Panc1 (cell line): Measurements from ENCODE around the gene FCAMR.

Experiments
- POLR2AphosphoS5 ChIP-seq: IDR thresholded peaks from 2 replicates; pipeline ENCODE4 v1.6.1; 2012; ENCODE audit warnings: mild to moderate bottlenecking, low read depth, low read length, moderate library complexity
- TF ChIP-seq, protein P1 (sequence below): fragments of 450-650 bp; IDR thresholded peaks from 2 replicates; pipeline ENCODE4 v1.5.1; 2017; ENCODE audit warnings: mild to moderate bottlenecking
- TF ChIP-seq, protein P2 (sequence below), 2 experiments: IDR thresholded peaks; 2 replicates each; pipeline ENCODE4 v1.6.1; 2011 to 2012; ENCODE audit warnings: low read depth in 2 of 2, control low read depth in 1 of 2, low read length in 1 of 2, mild to moderate bottlenecking in 1 of 2, moderate library complexity in 1 of 2; ENCODE audit not compliant: insufficient read depth in 1 of 2

DNA sequence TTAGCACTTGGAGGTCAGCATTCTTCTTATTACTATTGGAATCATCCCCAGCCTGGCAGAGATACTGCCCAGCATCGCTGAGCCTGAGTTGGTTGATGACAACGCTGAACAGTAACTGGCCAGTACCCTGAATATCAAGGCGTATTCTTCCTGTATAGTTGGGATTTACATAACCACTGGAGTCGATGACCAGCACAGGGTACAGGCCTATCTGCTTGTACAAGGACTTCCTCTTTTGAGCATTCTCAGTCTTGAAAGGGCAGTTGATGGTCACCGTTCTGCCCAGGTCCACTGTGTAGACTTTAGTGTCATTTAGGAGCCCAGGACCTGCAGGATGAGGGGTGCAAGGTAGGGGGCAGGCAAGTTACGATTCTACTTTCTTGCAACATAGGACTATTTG, 32.8 kb downstream of the FCAMR start:
- TF ChIP-seq, protein P1, sequence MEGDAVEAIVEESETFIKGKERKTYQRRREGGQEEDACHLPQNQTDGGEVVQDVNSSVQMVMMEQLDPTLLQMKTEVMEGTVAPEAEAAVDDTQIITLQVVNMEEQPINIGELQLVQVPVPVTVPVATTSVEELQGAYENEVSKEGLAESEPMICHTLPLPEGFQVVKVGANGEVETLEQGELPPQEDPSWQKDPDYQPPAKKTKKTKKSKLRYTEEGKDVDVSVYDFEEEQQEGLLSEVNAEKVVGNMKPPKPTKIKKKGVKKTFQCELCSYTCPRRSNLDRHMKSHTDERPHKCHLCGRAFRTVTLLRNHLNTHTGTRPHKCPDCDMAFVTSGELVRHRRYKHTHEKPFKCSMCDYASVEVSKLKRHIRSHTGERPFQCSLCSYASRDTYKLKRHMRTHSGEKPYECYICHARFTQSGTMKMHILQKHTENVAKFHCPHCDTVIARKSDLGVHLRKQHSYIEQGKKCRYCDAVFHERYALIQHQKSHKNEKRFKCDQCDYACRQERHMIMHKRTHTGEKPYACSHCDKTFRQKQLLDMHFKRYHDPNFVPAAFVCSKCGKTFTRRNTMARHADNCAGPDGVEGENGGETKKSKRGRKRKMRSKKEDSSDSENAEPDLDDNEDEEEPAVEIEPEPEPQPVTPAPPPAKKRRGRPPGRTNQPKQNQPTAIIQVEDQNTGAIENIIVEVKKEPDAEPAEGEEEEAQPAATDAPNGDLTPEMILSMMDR: no peak
- TF ChIP-seq, protein P2, sequence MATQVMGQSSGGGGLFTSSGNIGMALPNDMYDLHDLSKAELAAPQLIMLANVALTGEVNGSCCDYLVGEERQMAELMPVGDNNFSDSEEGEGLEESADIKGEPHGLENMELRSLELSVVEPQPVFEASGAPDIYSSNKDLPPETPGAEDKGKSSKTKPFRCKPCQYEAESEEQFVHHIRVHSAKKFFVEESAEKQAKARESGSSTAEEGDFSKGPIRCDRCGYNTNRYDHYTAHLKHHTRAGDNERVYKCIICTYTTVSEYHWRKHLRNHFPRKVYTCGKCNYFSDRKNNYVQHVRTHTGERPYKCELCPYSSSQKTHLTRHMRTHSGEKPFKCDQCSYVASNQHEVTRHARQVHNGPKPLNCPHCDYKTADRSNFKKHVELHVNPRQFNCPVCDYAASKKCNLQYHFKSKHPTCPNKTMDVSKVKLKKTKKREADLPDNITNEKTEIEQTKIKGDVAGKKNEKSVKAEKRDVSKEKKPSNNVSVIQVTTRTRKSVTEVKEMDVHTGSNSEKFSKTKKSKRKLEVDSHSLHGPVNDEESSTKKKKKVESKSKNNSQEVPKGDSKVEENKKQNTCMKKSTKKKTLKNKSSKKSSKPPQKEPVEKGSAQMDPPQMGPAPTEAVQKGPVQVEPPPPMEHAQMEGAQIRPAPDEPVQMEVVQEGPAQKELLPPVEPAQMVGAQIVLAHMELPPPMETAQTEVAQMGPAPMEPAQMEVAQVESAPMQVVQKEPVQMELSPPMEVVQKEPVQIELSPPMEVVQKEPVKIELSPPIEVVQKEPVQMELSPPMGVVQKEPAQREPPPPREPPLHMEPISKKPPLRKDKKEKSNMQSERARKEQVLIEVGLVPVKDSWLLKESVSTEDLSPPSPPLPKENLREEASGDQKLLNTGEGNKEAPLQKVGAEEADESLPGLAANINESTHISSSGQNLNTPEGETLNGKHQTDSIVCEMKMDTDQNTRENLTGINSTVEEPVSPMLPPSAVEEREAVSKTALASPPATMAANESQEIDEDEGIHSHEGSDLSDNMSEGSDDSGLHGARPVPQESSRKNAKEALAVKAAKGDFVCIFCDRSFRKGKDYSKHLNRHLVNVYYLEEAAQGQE (IDR thresholded peaks at IDR 0.05; ENCODE audit: insufficient read depth in 1 of 2, low read depth in 2 of 2, low read length in 1 of 2): no peak
- no peak for TF ChIP-seq POLR2AphosphoS5
